8988T (cell line): Measurements from ENCODE around the gene RHPN2.
"Not testable (repeated sequence)": the region's sequence is repeated elsewhere in the genome, so short reads cannot be mapped to it uniquely, and the experiment has no call there.

Experiments used
- DNase-seq: peaks from one replicate; pipeline ENCODE4 v3.0.0; 2011

Gene RHPN2

DNA sequence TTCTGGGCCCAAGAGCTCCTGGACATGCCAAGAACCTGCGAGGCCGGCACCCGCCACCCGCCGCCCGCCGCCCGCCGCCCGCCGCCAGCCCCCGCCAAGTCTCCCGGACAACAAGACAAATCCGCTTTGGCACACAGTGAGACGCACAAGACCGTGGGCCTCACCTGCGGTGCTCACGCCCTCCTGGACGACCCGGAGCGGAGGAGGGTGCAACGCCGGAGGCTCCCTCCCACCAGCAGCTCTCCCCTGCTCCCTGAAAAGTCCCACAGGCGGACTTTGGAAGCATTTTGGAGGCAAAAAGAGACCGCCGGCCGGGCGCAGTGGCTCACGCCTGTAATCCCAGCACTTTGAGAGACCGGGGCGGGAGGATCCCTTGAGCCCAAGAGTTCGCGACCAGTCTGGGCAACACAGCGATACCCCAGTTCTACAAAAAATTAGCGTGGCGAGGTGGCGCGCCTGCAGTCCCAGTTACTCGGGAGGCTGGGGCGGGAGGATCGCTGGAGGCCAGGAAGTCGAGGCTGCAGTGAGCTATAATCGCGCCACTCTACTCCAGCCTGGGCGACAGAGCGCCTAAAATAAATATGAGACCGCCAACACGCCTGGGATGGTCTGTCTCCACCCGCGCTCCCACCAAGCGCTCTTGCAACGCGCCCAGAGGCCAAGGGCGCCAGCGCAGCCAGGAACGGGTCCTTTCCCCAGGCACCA, 783 bp downstream of the RHPN2 start:
- DNase-seq, result no peak

DNA sequence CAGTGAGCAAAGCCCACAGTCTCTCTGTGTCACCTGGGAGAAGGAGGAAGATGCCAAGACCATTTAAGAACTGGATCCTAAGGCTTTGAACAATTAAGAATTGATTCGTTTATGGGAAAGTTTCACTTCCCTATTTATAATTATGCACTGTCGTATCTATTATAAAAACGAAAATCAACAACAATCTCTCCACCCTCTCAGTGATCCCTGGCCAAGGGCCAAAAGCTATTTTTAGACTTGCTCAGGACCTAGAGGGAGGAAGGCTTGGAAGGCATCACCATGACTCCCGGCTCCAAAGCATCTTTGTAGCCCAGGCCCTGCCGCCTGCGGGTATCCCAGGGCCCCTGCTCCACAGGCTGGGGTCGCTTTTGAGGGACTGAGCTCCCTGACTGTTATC, 1.3 kb downstream of the RHPN2 start:
- no peak for DNase-seq

- DNase-seq, result no peak
These were observed 1.8 kb downstream of the RHPN2 start for GRCh38 chr19:33062902-33063301.

- no peak for DNase-seq
These were observed 4.1 kb downstream of the RHPN2 start for GRCh38 chr19:33060586-33060985.

GRCh38 chr19:33055718-33056117, 9.0 kb downstream of the RHPN2 start:
- DNase-seq, result peak; percentile 25

GRCh38 chr19:33054623-33055022, 10.1 kb downstream of the RHPN2 start:
- no peak for DNase-seq

- DNase-seq, result no peak
These were observed 12.2 kb downstream of the RHPN2 start for GRCh38 chr19:33052352-33052972.

- no peak for DNase-seq
These were observed 14.6 kb downstream of the RHPN2 start for GRCh38 chr19:33050110-33050509.

- no peak for DNase-seq
These were observed 15.6 kb downstream of the RHPN2 start for GRCh38 chr19:33048806-33049676.

GRCh38 chr19:33047422-33047821, 17.3 kb downstream of the RHPN2 start:
- no peak for DNase-seq

GRCh38 chr19:33041828-33042160, 22.9 kb downstream of the RHPN2 start:
- DNase-seq, result not testable (repeated sequence)

GRCh38 chr19:33040994-33041827, 23.5 kb downstream of the RHPN2 start:
- DNase-seq, result no peak

DNA sequence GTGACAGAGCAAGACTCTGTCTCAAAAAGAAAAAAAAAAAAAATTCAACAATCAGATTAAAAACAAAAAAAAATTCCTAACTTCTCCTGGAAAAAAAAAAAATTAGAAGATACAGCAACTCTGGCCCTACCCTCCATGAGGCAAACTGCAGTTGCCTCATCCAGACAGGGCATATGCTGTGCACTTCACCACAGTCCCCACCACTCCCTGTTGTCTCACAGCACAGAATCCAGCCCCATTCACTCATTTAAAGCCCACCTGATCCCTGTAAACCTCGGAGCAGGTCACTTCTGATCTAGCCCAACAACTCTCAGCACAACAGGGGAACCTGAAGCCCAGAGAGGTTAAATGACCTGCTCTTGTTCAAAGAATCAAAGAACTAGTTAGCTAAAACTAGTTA, 24.9 kb downstream of the RHPN2 start:
- DNase-seq, result no peak

- DNase-seq, result no peak
These were observed 25.5 kb downstream of the RHPN2 start for GRCh38 chr19:33039108-33039599.

DNA sequence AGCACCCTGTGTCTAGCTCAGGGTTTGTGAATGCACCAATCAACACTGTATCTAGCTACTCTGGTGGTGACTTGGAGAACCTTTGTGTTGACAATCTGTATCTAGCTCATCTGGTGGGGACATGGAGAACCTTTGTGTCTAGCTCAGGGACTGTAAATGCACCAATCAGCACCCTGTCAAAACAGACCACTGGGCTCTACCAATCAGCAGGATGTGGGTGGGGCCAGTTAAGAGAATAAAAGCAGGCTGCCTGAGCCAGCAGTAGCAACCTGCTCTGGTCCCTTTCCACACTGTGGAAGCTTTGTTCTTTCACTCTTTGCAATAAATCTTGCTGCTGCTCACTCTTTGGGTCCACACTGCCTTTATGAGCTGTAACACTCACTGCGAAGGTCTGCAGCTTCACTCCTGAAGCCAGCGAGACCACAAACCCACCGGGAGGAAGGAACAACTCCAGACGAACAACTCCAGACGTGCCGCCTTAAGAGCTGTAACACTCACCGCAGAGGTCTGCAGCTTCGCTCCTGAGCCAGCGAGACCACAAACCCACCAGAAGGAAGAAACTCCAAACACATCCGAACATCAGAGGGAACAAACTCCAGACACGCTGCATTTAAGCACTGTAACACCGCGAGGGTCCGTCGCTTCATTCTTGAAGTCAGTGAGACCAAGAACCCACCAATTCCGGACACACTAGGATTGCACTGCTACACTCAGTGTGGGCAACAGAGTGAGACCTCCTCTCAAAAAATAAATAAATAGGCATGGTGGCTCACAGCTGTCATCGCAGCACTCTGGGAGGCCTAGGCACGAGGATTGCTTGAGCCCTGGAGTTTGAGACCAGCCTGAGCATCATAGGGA, 27.3 kb downstream of the RHPN2 start:
- DNase-seq, result not testable (repeated sequence)

DNA sequence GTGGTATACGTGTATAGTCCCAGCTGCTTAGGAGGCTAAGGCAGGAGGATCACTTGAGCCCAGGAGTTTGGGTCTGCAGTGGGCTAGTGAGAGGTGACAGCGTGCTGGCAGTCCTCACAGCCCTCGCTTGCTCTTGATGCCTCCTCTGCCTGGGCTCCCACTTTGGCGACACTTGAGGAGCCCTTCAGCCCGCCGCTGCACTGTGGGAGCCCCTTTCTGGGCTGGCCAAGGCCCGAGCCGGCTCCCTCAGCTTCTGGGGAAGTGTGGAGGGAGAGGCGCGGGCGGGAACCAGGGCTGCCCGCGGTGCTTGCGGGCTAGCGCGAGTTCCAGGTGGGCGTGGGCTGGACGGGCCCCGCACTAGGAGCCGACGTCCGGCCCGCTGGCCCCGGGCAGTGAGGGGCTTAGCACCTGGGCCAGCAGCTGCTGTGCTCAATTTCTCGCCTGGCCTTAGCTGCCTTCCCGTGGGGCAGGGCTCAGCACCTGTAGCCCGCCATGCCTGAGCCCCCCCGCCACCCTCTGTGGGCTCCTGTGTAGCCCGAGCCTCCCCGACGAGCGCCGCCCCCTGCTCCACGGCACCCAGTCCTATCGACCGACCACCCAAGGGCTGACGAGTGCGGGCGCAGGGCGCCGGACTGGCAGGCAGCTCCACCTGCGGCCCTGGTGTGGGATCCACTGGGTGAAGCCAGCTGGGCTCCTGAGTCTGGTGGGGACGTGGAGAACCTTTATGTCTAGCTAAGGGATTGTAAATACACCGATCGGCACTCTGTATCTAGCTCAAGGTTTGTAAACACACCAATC, 28.1 kb downstream of the RHPN2 start:
- not testable (repeated sequence) for DNase-seq

GRCh38 chr19:33035461-33035860, 29.2 kb downstream of the RHPN2 start:
- no peak for DNase-seq

DNA sequence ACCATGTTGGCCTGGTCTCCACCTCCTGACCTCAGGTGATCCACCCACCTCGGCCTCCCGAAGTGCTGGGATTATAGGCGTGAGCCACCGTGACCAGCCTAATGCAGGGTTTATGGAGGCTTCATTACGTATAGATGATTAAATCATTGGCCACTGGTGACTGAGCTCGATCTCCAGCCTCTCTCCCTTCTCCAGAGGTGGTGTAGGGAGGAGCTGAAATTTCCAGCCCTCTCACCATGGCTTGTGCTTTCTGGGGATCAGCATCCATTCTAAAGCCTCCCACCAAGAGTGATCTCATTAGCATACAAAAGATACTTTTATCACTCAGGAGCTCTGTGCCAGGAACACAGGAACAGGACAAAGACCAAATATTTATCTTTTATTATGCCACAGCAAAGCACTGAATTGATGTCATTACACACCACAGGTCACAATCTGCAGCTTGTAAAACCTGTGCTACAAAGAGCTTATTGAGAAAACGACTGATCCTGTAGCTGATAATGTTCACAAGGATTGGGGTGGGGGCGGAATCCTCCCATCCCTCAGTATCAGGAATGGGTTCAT, 32.4 kb downstream of the RHPN2 start:
- no peak for DNase-seq

- DNase-seq, result no peak
These were observed 34.9 kb downstream of the RHPN2 start for GRCh38 chr19:33029746-33030303.

DNA sequence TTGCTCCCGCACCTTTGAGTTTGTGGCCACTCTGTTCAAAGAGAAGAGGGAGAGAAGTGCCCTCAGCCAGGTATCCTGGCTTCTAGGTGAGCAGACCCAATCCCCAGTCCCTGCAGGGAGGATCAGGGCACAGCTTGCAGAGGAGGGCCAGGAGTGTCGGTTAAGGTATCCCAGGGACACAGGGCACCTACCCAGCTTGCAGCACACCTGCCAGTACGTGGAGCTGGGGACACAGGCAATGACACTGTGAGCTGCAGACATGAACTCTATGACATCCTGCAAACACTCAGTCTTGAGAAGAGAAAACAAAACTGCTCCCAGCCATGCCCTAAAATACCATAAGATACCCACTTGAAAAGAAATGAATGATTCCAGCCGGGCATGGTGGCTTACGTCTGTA, 38.1 kb downstream of the RHPN2 start:
- DNase-seq, result not testable (repeated sequence)
